Measurements from ENCODE around the gene ZBTB7B. TPM values are rescaled to one million over a fixed set of nuclear protein-coding genes. Genes with fewer than 3 reads are reported as not detected.

The ZBTB7B gene
- total and polyA plus RNA-seq, 2 donors from 2014 or later: 20.1 to 68.7 TPM

DNA sequence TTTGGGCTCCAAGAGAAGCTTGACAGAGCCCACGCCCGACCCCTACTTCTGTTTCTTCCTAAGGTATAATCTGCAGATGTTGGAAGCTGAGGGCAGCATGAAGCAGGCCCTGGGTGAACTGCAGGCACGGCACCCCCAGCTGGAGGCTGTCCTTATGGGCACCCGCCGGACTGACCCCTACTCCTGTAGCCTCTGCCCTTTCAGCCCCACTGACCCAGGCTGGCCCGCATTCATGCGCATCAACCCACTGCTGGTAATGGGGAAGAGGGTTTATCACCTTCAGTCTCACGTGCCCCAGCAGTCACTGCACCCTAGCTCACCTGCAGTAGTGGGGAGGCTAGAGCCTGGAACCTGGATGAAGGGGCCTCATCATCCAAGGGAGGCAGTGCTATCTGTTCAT is 12.3 kb upstream of the ZBTB7B start:
- Histone ChIP-seq H3K9ac (ENCODE audit: low read length in 3 of 3) (no peak overlapping the region), H3K36me3 (ENCODE audit: control insufficient read depth in 2 of 3, insufficient read depth in 3 of 3, low read length in 3 of 3) (peaks cover 2 to 16% (median 5%) of the 10 kb centered on the region in 3 donors), H3K27ac (ENCODE audit: low read depth in 2 of 2, low read length in 2 of 2) (no peak overlapping the region), H3K4me1 (ENCODE audit: control insufficient read depth in 2 of 3, insufficient read depth in 2 of 3, low read depth in 1 of 3, low read length in 3 of 3) (no peaks in the 10 kb centered on the region), H3K9me3 (ENCODE audit: control insufficient read depth in 2 of 3, insufficient read depth in 1 of 3, low read length in 3 of 3) (no peaks in the 10 kb centered on the region), H3K27me3 (ENCODE audit: control insufficient read depth, insufficient read depth, low read length) (no peaks in the 10 kb centered on the region), H3K4me3 (ENCODE audit: low read length in 3 of 3) (no peak overlapping the region)
- TF ChIP-seq, protein P1, sequence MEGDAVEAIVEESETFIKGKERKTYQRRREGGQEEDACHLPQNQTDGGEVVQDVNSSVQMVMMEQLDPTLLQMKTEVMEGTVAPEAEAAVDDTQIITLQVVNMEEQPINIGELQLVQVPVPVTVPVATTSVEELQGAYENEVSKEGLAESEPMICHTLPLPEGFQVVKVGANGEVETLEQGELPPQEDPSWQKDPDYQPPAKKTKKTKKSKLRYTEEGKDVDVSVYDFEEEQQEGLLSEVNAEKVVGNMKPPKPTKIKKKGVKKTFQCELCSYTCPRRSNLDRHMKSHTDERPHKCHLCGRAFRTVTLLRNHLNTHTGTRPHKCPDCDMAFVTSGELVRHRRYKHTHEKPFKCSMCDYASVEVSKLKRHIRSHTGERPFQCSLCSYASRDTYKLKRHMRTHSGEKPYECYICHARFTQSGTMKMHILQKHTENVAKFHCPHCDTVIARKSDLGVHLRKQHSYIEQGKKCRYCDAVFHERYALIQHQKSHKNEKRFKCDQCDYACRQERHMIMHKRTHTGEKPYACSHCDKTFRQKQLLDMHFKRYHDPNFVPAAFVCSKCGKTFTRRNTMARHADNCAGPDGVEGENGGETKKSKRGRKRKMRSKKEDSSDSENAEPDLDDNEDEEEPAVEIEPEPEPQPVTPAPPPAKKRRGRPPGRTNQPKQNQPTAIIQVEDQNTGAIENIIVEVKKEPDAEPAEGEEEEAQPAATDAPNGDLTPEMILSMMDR (IDR thresholded peaks at IDR 0.05; ENCODE audit: borderline replicate concordance, extremely low read depth, insufficient read depth): no peak
- no peak for FAIRE-seq
- intact Hi-C loops (cut with DNase I): no loop called here
- DNase-seq: peak in 1 of 5 donors; percentile 51

DNA sequence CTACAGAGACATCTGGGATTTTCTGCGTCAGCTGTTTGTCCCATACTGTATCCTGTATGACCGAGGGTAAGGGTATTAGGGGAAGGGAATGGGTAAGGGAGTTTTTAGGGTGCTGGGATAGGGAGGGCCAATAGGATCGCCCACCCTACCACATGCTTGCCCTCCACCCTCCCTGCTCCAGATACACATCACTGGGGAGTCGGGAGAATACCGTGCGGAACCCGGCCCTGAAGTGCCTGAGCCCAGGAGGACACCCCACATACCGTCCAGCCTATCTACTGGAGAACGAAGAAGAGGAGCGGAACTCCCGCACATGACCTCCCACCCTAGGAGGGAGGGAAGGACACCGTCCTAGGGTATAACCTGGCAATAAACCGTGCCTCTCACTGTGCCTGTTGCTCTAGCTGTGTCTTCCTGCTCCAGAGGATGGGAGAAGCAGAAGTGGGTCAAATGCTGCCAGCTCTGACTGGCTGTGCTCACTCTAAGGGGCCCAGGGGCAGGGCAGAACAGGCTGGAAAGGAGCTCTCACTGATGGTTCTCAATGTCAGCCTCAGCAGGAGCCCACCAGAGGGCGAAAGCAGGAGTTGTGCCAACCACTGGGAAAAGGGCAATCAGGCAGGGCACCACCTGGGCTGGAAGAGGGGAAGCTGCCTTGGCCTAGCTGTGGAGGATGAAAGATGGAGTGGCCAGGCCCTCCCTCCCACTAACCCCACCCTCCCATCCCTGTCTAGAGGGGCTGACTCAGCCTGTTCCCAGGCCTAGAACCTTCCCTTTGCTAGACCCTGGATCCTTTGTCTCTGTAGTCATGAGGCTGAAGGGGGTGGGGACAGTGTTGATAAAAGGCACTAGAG is 9.7 kb upstream of the ZBTB7B start:
- no peaks in the 10 kb centered on the region for H3K9me3 ChIP-seq (ENCODE audit: control insufficient read depth in 2 of 3, insufficient read depth in 1 of 3, low read length in 3 of 3)
- no peak overlapping the region for H3K9ac ChIP-seq (ENCODE audit: low read length in 3 of 3)
- no peaks in the 10 kb centered on the region for H3K27me3 ChIP-seq (ENCODE audit: control insufficient read depth, insufficient read depth, low read length)
- TF ChIP-seq, protein P1 (IDR thresholded peaks at IDR 0.05; ENCODE audit: borderline replicate concordance, extremely low read depth, insufficient read depth): peak; percentile 15
- FAIRE-seq: no peak
- H3K36me3 ChIP-seq (ENCODE audit: control insufficient read depth in 2 of 3, insufficient read depth in 3 of 3, low read length in 3 of 3): peaks cover under 1 to 8% (median 3%) of the 10 kb centered on the region in 3 donors
- intact Hi-C loops (cut with DNase I): no loop called here
- DNase-seq: peak in 1 of 5 donors; percentile 49
- H3K27ac ChIP-seq (ENCODE audit: low read depth in 2 of 2, low read length in 2 of 2): no peak overlapping the region
- H3K4me1 ChIP-seq (ENCODE audit: control insufficient read depth in 2 of 3, insufficient read depth in 2 of 3, low read depth in 1 of 3, low read length in 3 of 3): no peaks in the 10 kb centered on the region
- no peak overlapping the region for H3K4me3 ChIP-seq (ENCODE audit: low read length in 3 of 3)

DNA sequence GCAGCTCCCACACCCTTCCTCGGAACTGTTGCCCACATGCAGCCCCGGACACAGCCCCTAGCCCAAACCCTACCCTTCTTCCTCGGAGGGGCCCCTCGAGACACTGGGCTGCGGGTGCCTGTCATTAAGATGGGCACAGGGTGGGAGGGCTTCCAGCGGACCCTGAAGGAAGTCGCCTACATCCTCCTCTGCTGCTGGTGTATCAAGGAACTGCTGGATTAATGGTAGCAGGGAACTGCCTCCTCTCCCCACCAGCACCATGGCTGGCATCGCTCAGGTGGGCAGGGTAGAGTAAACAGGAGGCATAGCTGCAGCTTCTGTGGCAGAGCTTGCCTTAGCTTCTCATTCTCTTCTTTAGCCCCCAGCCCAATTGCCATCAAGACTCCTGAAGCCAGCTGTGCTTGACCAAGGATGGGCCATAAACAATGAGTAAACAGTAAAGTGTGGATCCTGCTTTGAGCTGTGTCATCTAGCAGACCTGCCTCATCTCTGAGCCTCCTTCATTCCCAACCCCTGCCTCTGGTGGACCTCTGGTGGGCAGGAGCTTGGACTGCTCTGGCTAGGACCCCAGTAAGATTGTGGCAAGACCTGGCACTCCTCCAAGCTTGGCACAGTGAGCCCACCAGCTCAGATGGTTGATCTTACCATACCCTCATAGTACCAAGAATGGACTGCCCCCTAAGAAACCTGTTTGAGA is 8.9 kb upstream of the ZBTB7B start, which contains the start of gene LENEP:
TSS of gene LENEP (plus strand) at position 15 of the 697 bp plus-strand sequence. CDS start at position 37, 22 bp downstream.
- Histone ChIP-seq H3K9ac (ENCODE audit: low read length in 3 of 3) (no peak within 1 kb of the TSS), H3K27ac (ENCODE audit: low read depth in 2 of 2, low read length in 2 of 2) (no peak within 1 kb of the TSS), H3K4me3 (ENCODE audit: low read length in 3 of 3) (no peak within 1 kb of the TSS), H3K4me1 (ENCODE audit: control insufficient read depth in 2 of 3, insufficient read depth in 2 of 3, low read depth in 1 of 3, low read length in 3 of 3) (no peaks in the 10 kb centered on the region), H3K27me3 (ENCODE audit: control insufficient read depth, insufficient read depth, low read length) (no peaks in the 10 kb centered on the region), H3K36me3 (ENCODE audit: control insufficient read depth in 2 of 3, insufficient read depth in 3 of 3, low read length in 3 of 3) (peaks cover 0 to 2% (median 0%) of the 10 kb centered on the region in 3 donors), H3K9me3 (ENCODE audit: control insufficient read depth in 2 of 3, insufficient read depth in 1 of 3, low read length in 3 of 3) (no peaks in the 10 kb centered on the region)
- TF ChIP-seq, protein P1 (IDR thresholded peaks at IDR 0.05; ENCODE audit: borderline replicate concordance, extremely low read depth, insufficient read depth): no peak
- DNase-seq (peak in 1 of 5 donors; percentile 54), FAIRE-seq (no peak)
- intact Hi-C loops (cut with DNase I): no loop called here
